ENCODE results near the gene KRTAP5-4.
"Not testable (repeated sequence)": the region's sequence is repeated elsewhere in the genome, so short reads cannot be mapped to it uniquely, and the experiment has no call there.

Gene KRTAP5-4, protein sequence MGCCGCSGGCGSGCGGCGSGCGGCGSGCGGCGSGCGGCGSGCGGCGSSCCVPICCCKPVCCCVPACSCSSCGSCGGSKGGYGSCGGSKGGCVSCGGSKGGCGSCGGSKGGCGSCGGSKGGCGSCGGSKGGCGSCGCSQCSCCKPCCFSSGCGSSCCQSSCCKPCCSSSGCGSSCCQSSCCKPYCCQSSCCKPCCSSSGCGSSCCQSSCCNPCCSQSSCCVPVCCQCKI

DNA sequence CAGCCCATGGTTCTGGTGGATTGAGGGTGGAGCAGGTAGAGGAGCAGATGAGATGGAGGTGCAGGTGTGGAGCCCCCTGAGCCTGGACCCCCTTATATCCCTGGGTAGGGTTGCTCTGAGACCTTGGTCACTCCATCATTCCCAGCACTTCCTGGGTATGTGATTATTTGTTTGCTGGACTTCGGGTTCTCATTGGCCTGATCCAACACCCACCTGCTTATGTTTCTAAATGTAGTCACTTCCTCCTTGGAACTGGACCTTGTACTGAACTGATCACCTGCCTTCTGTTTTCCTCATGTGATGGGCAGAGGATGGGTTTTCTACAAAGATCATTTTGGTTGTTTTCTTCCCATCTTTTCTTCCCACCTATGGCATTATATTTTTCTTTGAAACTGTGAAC is at the start of gene KRTAP5-4:
Gene KRTAP5-4, minus strand, starts transcription at position 53 of the 400 bp plus-strand sequence. Its CDS starts 45 bp downstream, at position 8.
- no peak for DNase-seq

DNA sequence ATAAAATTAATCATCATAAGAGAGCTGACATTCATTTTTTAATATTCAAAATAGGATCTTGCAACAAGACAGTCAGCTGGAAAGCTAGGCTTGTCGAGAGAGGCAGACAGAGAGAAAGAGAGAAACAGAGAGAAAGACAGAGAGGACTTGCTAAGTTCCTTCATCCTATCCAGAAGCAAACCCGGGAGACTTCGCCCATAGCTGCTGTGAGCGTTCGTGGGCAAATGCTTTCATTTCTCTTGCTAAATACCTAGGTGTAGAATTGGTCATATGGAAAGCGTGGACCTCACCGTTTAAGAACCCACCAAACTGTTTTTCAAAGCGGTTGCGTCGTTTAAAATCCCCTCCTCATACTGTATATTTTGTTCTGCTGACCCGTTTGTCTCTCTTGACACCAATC is 49.7 kb upstream of the KRTAP5-4 start:
- no peak for DNase-seq

DNA sequence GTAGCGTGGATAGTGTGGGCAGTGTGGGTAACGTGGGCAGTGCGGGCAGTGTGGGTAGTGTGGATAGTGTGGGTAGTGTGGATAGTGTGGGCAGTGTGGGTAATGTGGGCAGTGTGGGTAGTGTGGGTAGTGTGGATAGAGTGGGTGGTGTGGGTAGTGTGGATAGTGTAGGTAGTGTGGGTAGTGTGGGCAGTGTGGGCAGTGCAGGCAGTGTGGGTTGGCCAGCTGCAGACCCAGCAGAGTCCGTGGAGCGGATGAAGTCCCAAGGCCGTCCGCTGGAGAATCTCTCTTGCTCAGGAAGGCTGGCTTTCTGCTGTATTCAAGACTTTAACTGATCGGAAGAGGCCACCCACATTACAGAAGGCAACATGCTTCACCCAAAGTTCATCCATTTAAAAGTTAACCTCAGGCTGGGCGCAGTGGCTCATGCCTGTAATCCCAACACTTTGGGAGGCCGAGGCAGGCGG is 49.0 kb upstream of the KRTAP5-4 start:
- no peak for DNase-seq

DNA sequence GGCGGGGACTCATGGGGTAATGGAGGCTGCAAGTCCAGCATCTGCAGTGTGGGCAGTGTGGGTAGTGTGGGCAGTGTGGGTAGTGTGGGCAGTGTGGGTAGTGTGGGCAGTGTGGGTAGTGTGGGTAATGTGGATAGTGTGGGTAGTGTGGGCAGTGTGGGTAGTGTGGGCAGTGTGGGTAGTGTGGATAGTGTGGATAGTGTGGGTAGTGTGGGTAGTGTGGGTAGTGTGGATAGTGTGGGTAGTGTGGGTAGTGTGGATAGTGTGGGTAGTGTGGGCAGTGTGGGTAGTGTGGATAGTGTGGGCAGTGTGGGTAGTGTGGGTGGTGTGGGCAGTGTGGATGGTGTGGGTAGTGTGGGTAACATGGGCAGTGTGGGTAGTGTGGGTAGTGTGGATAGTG is 48.5 kb upstream of the KRTAP5-4 start:
- DNase-seq, result not testable (repeated sequence)

DNA sequence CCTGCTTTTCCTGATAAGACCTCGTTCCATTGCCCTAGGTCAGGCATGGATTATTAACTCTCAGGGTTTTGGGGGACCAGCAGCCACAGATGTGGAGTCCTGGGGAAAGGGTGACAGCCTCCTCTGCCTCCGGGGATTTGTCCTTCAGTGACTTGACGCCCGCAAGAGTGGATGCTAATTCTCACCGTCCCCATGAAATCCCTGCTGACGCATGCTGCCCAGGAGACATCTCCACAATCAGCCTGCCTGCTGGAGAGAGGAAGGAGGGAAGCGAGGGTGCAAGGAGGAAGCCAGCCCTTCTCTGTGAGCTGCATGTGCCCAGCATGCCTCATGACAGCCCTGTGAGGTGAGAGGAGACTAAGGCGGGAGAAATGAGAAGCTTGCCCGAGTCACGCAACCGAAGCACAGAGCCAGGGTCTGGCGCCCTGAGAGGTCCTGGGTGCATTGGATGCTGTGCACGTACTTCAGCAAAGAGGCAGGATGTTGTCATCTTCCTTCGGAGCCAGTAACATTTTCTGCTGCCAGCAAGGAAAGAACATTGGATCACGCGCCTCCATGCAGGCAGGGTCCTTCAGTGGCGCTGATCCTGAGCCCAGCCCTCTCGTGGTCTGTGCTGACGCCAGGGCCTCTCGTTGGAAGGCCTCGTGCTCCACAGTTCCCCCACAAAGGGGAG is 47.7 kb upstream of the KRTAP5-4 start:
- peak; percentile 90 for DNase-seq

DNA sequence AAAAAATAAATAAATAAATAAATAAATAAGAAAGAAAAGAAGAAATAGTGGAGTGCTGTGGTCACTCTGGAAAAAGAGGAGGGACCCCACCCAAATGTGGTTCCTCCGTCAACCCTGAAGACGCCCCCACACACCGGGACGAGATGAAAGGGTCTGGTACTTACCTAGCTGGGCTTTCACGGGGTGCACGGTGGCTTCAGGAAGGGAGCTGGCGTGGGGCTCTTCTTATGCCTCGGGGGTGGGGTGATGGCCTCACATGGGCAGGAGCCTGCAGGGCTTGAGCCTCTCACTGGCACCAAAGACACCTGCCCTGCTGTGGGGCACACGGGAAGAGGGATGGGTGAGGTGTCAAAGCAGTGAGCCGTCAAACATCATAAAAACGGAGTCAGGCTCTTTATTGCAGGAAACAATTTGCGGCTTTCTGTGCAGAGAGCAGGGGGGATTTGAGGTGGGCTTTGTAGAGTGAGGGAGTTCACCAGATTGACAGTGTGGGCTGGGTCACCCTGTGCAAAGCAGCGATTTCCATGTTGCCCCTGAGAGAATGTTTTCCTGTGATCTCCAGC is 47.1 kb upstream of the KRTAP5-4 start:
- DNase-seq, result no peak

DNA sequence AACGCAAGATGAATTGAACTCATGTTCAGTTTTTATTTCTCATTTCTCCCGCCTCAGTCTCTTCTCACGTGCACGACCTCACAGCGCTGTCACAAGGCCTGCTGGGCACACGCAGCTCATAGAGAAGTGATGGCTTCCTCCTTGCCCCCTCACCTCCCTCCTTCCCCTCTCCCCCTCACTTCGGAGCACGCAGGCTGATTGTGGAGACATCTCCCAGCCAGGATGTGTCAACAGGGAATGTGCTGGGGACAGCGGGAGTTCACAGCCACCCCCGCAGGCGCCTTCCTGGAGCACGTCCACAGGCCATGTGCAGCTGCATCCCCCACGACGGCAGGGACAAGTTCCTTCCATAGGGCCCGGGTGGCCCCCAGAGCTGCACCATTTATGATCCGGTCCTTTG is 46.0 kb upstream of the KRTAP5-4 start:
- DNase-seq, result no peak

DNA sequence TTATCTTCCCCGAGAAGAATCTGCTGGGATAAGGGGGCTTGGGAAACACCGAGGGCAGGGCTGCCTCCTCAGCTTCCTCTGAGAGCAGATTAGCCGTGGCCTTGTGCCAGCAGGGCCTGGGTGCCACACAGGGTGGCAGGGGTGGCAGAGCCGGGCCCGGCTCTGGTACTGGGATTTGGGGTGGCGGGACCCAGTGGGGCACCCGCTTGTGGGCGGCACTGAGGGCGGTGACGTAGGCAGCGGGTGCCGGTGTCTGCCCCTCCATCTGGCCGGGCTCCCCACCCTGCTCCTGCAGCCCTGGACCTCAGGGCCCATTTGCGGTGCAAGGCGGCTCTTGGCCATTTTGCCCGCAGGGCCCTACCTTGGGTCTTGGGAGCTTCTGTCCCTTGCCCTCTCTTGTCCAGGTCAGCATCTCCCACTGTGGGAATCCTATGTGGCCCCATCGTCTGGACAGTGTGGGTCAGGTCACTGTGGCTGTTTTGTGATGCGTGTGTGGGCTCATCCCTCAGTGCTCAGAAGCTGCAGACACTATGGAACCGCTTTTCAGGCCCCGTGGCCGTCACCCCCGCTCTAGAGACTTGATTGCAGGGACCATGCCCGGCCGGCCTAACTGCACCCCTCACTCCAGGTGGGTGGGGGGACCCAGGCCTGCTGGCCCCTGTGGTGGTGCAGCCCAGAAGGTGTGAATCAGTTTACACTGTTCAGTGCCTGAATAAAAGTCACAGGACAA is 45.3 kb upstream of the KRTAP5-4 start:
- DNase-seq, result no peak

DNA sequence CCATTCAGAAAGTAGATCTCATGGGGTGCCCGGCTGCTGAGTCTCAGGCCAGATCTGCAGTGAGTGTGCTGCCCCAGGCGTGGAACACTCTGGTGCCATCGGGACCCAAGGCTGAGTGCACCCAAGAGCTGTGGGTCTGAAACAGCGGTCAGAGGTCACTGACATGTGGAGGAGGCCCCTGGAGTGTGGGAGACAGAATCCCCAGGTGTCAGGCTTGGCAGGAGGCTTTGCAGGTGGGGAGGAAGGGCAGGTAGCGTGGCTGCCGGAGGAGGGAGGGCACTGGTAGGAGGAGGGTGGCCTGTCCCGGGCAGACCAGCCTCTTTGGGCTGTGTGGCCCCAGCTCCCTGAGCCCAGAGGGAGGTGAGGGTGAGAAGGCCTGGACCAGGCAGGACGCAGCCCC is 43.4 kb upstream of the KRTAP5-4 start:
- DNase-seq, result no peak

DNA sequence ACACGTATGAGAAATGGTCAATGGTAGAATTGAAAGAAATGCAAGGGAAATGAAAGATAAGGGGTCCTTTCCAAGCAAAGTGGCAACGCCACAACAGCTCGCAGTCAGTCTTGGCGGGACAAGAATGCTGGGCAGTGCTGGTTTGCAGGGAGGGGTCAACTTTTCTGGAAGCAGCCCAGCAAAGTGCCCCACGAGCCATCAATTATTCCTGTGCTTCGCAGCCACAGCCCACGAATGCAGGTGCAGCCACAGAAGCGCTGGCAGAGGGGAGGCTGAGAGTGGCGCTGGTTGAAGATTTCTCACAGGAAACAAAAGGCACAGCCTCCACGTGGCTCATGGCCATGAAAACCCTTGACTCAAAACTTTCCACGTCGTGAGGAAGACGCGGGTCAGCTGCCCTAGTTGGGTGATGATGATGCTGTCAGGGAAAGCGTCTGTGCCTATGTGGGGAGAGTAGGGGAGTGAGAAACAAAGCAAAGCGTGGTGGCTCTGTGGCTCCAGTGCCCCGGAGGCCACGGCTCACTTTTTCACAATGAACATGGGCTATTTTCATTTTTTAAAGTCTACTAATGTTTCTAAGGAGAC is 40.9 kb upstream of the KRTAP5-4 start:
- not testable (repeated sequence) for DNase-seq

DNA sequence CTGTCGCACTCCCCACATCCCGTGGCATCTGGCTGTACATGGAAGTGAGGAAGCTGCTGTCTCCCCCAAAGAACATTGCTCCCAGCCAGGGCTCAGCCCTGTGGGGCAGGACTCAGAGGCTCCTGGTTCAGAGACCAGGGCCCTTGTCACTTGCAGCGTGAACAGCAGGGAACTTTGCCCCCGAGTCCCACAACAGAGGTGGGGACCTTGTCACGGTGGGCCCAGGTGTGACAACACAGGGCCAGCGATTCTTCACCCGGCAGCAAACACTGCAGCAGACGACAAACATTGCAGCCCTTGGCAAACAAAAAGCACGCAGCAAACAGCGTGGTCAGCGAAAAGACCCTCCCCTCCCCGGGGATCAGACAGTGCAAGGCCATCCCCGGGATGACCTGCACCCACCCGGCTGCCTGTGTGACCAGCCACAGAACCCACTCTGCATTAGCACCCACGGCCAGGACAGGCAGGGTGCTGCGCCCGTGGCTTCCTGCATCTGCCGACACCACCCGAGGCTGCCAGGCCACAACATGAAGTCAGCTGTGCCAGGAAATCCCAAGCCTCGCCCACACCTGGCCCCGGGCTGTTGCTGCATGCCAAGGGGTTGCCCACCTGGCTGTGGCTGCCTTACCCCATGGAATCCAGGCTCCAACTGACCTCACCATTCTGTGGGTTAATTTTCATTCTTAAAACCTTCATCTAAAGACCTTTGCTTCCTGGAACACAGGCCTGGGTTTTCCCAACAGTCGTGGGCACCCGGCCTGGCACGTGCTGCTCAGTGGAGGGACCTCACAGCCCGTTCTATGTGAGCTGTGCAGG is 39.7 kb upstream of the KRTAP5-4 start:
- DNase-seq, result not testable (repeated sequence)

DNA sequence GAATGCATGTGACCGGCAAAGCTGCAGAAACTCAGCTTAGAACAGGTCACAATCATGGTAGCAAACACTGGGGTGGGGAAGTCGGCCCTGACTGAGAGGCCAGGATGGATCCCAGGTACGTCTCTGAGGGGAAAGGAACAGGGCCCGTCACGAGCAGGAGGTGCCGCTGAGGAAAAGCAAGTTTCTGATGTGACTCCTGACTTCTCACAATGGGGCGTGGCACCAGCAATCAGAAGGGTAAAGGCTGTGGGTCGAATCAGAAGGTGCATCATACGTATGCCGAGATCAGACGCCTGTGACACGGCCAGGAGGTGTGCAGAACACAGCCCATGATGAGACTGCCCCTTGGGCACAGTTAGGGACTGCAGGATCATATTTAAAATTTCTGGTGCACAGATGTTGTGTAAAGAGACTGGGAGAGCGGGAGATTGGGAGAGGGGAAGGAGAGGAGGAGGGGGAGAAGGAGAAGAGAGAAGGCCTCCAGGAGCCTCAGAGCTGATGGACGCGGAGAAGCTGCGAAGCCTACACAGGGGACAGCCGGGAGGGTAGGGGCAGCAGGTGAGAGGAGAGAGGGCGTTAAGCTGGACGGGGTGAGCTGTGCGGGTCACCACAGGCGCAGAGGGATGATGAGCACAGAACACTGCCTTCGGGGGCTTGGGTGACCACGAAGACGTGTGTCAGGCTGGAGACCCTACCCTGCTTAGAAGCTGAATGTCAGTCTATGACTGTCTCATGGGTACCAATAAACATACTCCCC is 38.4 kb upstream of the KRTAP5-4 start:
- no peak for DNase-seq

DNA sequence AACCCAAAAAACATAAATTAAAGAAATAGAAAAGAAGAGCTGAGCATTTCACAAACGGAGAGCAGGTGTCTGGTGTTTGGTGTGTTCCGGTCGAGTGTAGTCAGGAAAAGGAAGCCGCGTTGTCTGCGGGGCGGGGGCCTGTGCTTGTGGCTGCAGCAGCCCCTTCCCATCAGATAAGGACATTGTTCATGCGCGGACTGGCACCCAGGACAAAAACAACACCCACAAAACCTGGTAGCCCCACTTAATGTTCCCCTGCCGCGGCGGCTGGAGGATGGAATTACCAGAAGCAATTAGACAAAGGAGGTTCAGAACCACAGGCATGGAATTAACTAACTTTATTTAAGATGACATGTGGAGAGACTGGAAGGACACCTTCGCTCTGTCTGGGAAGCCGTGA is 37.6 kb upstream of the KRTAP5-4 start:
- DNase-seq, result no peak

DNA sequence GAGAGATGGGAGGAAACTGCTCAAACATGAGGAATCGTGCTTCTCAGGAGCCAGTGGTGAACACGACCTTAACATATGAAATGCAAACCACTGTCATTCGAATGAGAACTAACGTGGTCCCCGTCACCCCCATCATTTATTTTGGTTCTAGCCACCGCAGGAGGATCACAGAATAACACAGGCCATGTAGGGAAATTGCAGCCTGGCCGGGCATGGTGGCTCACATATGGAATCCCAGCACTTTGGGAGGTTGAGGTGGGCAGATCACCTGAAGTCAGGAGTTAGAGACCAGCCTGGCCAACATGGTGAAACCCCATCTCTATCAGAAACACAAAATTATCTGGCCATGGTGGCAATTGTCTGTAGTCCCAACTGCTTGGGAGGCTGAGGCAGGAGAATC is 34.7 kb upstream of the KRTAP5-4 start:
- DNase-seq, result no peak

DNA sequence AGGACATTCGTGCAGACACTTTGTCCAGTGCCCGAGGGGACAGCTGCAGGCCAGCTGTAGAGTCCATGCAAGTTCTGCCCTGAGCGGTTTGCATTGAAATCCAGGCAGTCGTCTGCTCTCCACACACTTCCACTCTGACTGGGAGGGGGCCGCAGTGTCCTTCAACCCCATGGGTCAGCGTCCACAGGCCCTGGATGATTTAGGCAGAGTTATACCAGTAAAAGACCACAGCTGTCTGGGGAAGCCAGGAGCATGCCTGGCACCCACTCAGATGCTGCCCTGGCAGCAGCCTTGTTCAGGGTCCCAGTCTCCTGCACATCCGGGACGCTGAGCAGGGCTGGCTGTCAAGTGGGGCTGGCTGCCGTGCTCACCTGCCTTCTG is 34.1 kb upstream of the KRTAP5-4 start:
- no peak for DNase-seq

DNA sequence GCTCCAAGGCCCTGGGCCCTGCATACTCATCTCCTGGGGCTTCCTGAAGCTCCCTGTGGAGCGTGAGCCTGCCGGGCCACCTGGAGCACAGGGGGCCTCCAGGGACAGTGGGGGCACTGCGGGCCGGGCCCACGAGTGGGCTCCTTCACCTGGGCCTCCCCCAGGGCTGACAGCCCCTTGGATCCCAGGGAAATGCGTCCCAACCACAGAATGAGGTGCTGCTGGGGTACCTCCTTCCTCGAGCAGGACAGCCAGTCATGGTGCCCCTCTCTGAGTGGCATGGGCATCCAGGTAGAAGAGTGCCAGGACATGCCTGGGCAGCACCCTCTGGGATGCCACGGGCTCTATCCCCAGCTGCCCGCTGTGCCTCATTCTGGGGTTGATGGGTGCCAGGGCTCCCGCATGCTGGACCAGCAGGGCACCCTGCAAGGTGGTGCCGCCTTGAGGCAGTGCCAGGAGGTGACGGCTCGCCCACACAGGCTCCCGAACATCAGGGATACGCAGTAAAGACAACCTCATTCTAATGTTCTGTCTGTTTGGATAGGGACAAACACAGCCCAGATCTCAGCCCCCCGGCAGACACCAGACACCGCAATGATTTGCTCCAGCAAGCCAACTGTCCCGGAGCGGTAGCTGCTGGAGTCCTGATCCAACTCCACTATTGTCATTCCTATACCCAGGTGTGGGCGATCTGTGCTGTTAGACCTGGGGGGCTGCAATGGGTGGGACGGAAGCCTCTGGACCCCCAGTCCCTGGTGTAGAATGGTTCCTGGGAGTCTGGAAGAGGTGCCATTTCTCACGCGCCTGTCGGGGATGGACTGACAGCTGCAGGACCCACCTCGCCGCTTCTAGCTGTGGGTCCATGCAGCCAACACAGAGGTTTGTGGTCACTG is 33.5 kb upstream of the KRTAP5-4 start:
- DNase-seq, result no peak

DNA sequence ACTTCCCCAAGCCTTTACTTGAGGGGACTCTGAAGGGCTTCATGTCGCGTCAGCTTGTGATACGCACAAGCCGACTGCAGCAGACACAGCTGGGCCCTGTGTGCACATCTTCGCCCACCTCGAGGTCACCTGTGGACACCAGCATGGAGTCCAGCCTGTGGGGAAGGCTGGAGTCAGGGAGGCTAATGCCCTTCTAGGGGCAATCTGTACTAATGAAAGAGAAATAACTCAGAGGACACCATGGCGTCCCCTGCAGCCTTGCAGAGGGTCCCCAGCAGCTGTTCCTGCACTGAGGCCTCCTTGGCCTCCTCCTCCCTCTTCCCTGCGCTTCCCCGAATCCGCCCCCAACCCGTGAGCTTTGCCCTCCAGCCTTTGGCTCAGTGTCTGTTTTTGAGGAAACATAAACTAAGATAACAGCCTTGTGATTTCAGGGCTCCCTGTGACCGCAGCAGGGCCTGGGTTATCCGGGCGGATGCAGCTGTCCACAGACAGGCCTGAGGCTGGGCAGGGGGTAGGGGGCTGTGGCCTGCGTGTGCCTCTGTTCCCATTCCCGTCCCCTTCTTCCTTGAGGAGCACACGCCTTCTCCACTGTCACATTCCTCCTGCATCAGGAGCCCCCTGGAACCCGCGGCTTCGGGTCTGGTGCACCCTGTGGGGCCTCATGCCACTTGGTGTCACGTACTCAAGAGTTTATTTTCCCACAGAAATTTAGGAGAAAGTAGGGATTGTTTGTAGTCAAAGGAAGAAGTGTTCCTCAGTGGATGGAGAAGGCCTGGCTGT is 32.6 kb upstream of the KRTAP5-4 start:
- DNase-seq, result no peak

DNA sequence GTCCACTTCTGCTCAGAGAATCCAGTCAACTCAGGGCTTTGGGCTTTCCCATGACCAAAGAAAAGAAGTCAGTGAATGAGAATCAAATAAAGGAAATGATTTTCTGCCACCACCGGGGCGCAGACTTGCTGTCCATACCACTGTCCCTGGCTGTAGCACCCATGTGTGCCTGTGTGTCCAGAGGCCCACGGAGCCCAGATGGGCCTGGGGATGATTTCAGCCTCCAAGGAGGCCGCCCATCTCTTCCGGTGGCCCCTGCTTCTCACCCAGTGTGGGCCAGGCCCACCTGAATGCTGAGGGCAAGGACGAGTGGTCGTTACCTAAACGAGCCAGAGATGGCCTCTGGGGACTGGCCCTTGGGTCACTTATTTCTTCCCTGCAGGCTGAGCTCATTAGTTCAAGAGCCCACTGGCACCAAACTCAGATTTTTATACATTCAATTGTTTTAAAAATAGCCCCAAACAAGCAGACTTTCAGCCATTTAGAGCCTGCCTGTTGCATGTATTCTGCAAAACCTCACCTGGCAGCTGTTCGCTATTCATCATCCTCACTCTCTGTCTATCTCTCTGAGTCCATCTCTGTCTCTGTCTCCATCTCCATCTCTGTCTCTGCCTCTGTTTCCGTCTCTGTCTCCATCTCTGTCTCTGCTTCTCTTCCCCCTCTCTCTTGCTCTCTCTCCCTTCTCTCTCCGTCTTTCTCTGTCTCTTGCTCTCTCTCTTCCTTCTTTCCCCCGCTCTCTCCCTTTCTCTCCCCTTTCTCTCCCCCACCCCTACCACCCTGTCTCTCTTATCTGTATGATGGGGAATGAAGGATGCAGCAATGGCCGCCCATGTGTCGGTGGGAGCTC is 31.8 kb upstream of the KRTAP5-4 start:
- DNase-seq, result no peak
